GM18861 (cell line): Measurements from ENCODE around the gene ORMDL3.
"Not testable (repeated sequence)": the region's sequence is repeated elsewhere in the genome, so short reads cannot be mapped to it uniquely, and the experiment has no call there.

Experiments
- ATAC-seq: cut with Tn5 transposase; IDR thresholded peaks from one replicate; pipeline ENCODE4 v1.9.1; 2021; ENCODE audit not compliant: unreplicated experiment

ORMDL3 gene

DNA sequence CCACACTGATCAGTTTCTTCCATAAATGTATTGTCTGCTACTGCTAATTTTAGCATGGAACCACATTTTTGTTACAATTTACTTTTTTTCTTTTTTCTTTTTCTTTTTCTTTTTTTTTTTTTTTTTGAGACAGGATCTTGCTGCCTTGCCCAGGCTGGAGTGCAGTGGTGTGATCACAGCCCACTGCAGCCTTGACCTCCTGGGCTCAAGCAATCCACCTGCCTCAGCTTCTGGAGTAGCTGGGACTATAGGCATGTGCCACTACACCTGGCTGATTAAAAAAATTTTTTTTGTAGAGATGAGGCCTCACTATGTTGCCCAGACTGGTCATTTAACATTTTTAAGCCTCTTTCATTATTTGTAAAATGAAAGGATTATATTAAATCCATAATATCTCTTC, 40.3 kb downstream of the ORMDL3 start:
- ATAC-seq = no peak

DNA sequence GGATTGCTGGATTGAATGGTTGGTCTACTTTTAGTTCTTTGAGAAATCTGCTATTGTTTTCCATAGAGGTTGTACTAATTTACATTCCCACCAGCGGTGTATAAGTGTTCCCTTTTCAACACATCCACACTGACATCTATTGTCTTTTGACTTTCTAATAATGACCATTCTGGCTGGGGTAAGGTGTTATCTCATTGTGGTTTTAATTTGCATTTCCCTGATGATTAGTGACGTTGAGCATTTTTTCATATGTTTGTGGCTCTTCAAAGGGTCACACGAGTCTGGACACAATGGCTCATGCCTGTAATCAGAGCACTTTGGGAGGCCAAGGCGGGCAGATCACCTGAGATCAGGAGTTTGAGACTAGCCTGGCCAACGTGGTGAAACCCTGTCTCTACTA, 41.3 kb downstream of the ORMDL3 start:
- not testable (repeated sequence) for ATAC-seq

DNA sequence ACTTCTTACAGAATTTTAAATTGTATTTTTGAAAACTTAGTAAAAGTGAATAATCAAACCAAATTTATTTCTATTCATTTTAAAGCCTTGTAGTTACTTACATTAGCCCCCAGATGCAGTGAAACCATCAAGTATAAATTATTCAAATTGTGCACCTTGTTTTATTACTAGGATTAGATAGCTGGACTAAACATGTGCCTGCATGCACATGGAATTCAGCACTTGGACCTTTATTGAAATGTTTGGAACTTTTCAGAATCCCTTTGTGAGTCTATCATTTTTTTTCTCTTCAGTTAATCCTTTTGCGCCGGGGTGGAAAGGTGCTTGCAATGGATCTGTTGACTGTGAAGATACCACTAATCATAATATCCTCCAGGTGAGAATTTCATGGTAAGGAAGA, 54.6 kb downstream of the ORMDL3 start:
- no peak for ATAC-seq

DNA sequence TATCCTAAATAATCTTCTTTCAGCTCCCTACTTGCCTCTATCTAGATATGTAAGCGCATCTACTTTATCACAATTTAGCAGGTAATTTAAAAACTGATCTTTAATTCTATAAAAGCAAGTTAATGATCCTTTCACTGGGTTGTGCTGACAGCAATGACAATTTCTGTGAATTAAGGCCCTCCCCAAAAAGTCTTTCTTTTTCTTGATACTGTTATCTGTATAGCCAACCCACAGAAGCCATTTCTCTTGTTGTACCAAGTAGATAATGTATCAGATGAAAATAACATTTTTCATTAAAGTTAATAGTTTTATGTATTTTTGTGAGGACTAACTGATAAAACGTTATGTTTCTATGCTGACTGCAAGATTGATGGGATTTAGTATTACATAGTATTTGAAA, 55.6 kb downstream of the ORMDL3 start:
- no peak for ATAC-seq
